Limb (tissue), 2 donors: ENCODE results near the gene CFAP298.

Experiments
- DNase-seq, 2 donors: peaks; one replicate each; pipeline ENCODE4 v3.0.0-alpha.2; 2016; ENCODE audit errors: extremely low spot score in 2 of 2

Gene CFAP298

DNA sequence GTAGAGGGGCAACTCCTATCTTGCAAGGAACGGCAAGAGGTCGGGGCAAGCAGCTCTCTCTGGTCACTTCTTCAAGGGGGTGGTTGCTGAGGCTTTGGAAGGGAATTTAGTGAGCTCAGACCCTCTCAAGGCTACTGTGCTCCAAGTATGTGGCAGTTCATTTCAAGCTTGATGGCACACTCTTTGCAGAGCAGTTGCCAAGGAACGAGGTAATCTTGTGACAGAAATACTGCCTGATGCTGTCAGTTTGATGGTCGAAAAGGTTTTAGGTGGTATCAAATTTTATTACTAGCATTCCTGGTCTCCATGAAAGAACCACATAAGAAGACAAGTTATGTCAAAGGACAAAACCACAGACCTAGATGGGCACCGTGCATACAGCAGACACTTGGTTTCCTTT, 13.1 kb downstream of the CFAP298 start:
- no peak for DNase-seq

DNA sequence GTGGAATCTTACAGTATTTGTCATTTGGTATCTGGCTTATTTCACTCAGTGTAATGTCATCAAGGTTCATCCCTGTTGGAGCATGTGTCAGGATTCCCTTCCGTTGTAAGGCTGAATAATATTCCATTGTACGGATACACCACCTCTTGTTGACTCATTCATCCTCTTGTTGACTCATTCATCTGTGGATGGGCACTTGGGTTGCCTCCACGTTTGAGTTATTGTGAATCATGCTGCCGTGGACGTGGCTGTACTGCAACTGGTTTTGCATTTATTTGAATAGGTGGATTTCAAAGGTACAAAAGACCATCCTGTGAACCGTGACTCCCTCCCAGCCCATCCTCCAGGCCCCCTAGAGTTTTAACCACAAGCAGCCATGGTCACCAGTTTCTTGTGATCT, 15.0 kb downstream of the CFAP298 start:
- no peak for DNase-seq

DNA sequence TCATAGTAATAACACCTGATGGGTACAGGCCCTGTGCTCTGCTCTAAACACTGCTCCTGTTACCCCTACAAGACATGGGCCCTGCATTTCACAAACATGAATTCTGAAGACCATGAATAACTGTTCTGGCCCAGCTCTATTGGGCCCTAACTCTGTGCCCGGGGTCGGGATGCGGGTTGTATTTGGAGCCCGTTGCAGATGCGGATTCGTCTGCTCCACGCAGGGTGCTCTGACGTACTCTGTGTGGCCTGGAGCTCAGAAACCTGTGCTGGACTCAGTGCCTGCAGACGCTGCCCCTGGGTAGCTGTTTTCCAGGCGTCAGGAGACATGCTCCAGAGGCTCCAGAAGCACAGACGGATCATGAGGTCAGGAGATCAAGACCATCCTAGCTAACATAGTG, 16.7 kb downstream of the CFAP298 start:
- DNase-seq = no peak

DNA sequence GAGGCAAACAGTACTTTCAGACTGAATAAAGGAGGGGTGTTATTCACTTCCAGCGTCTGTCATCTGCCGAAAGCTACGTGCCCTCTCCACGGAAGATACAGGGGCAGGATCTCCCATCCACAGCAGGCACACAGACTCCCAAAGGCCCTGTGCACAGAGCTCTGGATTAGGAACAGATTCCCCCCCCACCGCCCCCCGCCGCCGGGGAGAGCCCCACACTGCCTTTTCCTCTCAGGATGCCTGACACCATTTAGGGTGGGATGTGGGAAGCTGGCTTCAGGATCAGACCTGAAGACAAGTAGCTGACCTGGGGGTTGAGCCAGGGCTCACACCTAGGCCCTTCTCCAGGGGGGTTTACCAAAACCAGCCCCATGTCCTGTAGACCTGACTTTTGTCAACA, 18.5 kb downstream of the CFAP298 start:
- no peak for DNase-seq

DNA sequence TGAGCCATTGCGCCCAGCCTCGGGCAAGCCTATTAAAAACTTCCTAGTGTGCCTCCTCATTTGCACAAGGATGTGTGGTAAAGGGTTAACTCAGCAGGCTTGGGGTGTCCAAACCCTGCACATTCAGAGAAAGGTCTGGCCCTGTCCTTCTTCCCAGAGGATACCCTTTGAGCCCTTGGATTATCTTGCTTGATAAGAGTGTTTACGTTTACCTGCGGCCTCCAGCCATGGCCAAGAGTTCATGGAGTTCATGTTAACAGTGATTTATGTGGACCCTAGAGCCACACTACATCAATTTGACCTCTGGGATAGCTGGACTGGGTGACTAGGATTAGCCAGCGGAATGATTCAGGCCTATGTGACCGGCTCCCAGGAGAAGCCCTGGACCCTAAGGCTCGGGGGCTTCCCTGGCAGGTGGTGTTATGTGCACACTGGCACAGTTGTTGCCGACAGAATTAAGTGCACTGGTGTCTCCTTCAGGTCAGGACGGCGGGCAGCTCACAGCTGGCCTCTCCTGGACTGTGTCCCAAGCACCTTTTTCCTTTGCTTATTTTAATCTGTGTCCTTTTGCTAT, 19.2 kb downstream of the CFAP298 start:
- no peak for DNase-seq

DNA sequence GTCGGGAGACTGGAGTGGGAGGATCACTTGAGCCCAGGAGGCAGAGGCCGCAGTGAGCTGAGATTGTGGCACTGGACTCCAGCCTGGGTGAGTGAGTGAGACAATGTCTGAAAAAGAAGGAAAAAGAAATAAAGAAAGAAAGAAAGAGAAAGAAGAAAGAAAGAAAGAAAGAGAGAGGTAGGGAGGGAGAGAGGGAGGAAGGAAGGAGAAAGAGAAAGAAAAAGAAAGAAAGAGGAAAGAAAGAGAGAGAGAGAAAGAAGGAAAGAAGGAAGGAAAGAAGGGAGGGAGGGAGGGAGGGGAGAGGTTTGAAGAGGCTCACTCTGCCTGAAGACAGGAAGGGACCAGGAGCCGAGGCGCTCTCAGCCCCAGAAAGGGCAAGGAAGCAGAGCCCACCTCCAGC, 22.0 kb downstream of the CFAP298 start:
- DNase-seq = no peak

DNA sequence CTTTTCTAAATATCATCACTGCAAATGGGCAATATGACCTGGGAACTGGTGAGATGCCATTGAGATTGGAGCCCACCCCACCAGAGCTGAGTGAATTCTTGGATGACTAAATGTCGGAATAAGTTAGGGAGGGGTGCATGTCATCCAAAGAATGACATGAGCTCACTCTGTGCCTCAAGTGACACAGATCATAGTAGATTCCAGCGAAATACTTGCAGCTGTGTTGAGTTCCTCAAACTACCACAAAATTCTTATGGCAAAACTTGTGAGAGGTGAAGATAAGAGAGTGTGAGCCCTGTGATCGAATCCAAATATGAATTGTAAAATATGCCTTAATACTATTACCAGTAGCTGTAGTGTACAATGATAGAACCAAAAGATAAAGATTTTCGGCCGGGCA, 24.5 kb downstream of the CFAP298 start:
- no peak for DNase-seq

DNA sequence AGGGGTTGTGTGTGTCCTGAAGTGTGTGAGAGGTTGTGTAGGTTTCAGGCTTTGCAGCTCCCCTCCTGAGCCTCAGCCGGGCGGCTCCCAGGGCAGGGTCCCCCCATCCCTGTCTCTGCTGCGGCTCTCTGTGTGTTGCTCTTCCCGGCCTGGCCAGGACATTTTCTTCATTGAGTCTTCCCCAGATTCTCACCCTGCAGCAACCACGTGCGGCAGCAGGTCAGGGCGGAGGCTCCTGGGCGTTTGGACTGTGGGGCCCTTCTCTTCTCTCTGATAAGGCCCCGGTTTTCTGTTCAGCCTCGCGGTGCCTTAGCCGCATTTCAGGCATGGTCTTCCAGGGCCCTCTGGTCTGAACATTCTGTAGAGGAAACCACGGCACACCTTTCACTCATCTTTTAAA, 25.1 kb downstream of the CFAP298 start:
- DNase-seq = no peak

DNA sequence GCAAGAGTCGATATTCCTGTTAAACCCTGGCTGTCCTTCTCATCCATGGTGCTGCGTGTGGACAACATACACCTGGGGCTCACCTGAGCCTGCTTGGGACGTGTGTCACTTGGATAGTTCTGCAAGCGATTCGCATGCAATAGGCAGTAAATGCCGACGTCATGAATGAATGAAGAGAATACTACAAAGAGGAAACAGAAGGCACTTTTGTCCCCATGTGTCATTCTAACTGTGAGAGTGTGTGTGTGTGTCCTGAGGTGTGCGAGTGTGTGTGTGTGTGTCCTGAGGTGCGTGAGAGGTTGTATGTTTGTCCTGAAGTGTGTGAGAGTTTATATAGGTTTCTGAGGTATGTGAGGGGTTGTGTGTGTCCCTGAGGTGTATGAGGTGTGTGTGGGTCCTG, 26.2 kb downstream of the CFAP298 start:
- no peak for DNase-seq

DNA sequence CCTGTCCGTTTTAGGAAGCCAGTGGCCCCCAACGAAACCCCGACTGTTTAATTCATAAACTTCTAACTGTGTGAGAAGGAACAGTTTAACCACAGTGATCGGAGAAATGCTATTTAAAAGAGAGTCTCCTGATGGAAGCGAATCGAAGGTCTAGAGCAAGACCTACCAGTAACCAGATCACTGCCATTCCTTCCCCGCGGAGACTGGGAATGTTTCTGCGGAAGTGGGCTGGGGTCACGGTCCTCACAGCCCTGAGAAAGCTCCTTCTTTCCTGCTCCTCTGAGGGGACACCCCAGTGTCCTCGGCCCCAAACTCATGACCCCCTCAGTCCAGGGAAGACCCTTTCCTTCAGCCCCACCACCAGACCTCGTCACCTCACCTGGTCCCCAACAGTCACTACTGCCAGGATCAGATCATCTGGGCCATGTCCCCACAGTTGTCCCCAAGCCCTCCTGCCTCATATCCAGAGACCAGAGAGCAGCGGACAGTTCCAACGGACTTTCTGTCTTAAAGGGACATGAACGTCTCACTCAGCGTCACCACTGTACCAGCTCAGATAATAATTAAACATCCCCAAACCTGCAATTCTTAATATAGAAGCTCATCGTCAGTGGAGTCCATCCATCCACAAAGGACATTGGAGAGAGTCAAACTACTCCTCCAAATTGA, 27.0 kb downstream of the CFAP298 start, which contains the start of gene TCP10L:
TCP10L (minus strand) TSS at position 482 of the 669 bp plus-strand sequence. CDS start 1,219 bp downstream, outside the sequence.
- no peak for DNase-seq

DNA sequence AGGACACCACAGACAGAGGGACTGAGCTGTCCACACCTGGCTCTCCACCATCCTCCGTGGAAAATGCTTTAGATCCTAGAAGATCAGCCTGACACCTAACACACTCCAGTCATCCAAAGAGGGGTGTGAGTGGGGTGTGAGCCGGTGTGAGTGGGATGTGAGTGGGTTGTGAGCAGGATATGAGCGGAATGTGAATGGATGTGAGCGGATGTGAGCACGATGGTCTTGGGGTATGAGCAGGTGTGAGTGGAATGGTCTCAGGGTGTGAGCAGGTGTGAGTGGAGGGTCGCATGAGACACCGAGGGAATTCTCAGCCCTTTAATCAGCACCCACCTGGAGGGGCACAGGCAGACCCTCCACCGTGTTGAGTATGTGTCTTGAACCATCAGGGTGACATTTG, 27.7 kb downstream of the CFAP298 start:
- no peak for DNase-seq

DNA sequence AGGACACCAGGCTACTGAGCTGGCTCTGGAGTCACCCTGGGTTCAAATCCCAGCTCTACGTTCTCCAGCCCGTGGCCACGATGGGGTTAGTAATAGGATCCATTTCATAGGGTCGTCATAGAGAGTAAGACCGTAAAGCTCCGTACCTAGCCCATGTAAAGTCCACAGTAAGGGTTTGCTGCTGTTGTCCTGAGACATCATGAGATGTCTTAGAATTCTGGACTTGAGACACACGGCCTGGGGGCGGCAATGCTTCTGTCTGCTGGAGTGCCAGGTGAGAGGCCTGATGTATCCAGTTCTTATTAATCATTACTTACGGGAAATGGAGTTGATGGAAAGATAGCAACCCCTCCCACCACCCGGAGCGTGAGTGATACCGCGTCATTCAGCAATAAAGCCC, 30.4 kb downstream of the CFAP298 start:
- DNase-seq = no peak

DNA sequence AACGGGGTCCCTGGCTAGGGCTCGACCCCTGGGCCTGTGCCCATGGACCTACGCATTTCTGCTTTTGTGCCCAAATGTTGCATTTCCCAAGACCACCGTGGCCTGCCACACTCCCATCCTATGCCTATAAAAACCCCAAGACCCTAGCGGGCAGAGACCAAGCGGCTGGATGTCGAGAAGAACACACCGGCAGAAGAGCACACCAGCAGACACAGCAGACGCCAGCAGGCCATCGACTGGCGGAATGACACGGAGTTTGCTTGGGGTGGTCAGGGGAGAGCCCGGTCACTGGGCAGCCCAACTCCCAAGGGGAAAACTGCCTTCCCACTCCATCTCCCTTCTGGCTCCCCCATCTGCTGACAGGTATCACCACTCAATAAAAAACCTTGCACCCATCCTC, 31.2 kb downstream of the CFAP298 start:
- DNase-seq = no peak

DNA sequence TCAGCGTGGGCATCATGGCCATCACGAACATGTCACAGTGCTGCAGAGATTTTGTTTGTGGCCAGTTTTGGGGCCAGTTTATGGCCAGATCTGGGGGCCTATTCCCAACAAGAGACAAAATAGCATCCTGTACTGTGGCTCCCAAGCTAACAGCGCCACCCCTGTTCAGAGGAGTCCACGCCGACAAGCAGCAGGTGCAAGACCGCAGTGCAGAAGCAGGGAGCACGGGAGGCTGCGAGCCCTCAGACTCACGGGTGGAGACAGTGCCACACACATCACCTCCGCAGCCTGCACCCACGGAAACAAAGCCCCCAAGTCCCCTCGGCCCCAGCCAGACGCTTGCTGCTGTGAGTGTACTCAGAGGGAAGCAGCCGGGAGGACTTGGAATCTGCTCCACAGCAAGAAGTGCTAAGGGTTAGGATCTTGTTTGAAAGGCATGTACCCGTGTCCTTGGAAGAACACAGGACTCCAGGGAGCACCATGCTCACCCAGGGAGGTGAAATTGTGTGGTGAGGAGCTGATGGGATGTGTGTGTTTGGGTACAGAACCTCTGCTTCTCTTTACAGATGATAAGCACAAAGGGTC, 34.0 kb downstream of the CFAP298 start:
- DNase-seq = no peak

DNA sequence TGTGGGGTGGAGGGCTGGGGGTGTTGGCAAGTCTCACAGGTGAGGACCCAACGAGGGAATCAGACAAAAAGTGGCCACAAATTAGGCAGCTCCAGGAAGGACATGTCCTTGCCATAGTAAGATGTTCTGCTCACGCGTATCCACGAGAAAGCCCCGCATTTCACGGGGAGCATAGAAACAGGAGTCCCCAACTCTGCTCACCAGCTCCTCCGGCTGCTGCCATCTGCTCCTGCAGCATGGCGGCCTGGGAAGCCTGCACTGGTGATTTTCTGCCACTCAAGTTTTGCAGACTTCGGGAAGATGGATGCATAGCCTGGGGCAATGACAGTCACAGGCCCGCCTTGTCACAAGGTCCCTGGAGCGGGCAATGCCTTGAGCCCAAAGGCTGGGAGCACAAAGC, 36.2 kb downstream of the CFAP298 start:
- DNase-seq = no peak

DNA sequence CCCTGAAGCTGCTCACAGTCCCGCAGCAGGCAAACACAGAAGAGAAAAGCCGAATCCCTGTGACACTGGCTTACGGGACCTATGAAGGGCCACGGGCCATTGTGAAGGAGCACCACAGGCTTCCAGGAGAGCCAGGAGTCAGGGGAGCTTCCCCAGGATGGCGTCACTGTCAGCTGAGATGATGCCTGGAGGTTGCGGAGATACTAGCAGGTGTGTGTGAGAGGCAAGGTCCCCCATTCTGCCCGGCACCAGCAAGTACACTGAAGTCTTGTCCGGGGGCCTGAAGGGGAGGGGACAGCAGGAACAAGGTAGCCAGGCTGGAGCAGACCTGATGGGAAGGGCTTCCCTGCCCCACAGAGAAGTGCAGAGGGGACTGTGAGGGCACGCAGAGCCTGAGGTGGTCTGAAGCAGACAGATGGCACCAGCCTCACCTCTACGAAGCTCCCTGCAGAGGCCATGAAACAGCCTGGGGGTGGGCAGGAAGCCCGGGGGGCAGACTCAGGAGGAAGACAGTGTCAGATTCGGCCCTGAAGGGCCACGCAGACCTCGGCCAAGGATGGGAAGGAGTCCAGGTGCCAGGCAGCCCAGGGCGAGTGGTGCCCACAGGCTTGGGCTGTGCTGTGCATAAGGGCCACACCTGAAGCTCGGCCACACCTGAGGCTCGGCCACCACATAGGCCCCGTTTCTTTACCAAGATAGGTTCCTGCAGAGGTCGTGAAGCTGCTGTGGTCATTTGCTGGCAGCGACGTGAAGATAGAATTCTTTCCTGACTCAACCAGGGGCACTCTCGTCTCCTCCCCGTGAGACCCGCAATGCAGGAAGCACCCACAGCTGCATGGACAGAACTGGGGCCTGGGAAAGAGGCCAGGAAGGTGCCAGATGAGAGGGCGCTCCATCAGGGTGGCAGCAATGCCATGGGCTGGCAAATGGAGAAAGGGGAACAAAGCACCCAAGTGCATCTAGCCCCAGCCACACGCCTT, 36.9 kb downstream of the CFAP298 start:
- DNase-seq = no peak

DNA sequence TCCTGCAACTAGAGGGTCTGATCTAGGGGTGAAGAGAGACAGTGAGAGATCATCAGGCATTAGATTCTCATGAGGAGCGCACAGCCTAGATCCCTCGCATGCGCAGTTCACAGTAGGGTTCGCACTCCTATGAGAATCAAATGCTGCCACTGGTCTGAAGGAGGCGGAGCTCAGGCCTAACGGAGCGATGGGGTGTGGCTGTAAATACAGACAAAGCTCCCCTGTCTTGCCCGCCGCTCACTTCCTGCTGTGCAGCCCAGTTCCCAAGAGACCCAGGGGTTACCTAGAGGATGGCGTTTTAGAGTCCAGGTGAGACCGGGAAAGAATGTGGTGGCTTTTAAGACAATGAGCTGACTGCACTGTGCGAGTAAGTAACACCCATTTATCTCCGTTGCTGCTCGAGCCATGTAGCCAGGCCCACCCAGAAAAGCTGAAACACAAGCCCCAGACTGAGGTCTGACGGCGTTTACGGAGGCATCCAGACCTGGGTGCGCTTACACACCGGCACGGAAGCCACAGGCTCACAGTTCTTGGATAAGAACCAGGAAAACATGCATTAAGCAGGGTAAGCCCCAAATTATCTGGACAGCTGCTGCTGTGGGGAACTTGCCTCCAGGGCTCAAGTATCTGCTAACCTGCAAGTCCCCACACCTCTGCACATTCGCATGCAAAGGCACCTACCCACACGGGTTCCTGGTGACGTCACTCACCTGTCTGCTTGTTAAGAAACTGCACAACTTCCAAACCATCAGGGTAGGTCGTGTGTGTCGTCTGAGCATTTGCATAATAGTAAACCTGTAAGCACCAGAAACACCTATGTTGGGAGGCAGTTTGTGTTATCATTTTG, 39.4 kb downstream of the CFAP298 start:
- no peak for DNase-seq

DNA sequence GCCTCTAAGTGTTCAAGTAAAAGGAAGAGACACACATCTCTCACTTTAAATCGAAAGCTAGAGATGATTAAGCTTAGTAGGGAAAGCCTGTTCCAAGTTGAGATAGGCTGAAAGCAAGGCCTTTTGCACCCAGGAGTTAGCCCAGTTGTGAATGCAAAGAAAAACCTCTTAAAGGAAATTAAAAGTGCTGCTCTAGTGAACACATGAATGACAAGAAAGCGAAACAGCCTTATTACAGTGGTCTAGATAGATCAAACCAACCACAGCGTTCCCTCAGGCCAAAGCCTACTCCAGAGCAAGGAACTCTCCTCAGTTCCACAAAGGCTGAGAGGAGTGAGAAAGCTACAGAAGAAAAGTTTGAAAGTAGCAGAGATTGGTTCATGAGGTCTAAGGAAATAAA, 41.7 kb downstream of the CFAP298 start:
- DNase-seq = no peak

DNA sequence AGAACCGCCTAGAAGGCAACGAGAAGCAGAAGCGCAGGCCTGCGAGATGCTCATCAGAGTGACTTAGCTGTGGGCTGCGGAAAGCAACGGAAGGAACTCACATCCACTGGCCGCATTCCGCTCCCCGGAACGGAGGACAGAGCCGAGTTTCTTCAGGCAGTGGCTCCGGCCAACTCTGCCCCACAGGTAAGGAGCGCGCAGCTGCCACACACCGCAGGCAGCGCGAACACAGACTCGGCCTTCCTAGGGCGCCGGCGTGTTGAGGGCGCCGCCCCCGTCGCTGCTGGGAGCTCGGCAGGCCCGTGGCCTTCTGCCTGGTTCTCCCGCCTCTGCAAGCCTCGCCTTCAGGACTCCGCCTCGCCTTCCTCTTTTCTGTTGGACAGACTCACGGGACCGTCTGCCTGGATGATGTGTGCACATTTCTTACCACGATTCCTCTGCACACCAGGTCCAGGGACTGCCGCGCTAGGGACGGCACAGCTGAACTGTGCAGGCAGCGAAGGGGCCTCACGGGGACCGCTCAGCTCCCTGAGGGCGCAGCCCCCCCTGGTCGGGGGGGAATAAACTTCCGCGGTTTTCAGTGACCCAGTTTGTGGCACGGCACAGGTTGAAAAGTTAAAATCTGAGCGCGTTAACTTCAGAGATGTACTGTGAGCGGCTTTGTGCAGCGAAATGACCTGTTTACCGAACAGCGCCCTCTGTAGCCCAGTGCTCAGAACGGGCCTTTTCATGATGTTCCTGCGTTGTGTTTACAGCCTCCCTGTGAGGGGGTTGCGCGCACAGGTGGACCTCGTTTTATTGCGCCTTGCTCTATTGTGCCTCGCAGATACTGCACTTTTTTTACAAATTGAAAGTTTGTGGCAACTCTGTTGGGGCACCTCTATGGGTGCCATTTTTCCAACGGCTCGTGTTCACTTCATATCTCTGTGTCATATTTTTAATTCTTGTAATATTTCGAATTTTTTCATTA, 42.6 kb downstream of the CFAP298 start:
- DNase-seq = peak; percentile 78 to 84

DNA sequence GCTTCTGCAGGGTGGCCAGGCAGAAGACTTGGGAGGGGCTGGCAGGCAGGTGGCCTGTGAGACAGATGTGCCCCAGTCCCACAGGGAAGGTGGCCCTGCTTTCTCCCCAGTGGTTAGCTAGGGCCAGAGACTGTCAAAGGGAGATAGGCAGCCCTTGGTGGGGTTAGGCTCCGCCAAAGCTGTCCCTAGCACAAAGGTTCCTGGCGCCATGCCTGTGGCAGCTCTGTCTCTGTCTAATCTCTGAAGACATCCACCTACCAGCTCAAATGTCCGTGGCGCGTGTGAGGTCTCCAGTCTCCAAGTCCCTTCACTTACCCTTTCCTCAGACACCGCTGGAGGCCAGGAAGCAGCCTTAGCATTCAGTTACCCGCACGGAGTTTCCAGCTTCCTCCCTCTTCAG, 44.6 kb downstream of the CFAP298 start:
- DNase-seq = no peak
